Mesenchymal stem cell (in vitro differentiated cells and primary cell): Measurements from ENCODE around the gene TMEM37.

Source experiments
- DNase-seq: peaks from one replicate; pipeline ENCODE4 v3.0.0-alpha.2; 2013
- H2AFZ ChIP-seq: one replicate; pipeline ENCODE4 v1.6.1; 2013; ENCODE audit warnings: low read depth, mild to moderate bottlenecking, control low read depth, inconsistent platforms, low read length, moderate library complexity
- H2AK5ac ChIP-seq: 2 replicates; pipeline ENCODE4 v1.6.1; 2013; ENCODE audit warnings: low read length, moderate library complexity, mild to moderate bottlenecking, inconsistent platforms; ENCODE audit not compliant: severe bottlenecking
- H2BK120ac ChIP-seq: one replicate; pipeline ENCODE4 v1.6.1; 2013; ENCODE audit warnings: low read depth, mild to moderate bottlenecking, inconsistent platforms, low read length, moderate library complexity
- H2BK12ac ChIP-seq, 2 experiments: one replicate each; pipeline ENCODE4 v1.6.1; 2013; ENCODE audit warnings: inconsistent platforms in 2 of 2, low read length in 2 of 2, mild to moderate bottlenecking in 2 of 2, moderate library complexity in 2 of 2, control low read depth in 1 of 2
- H2BK15ac ChIP-seq: one replicate; pipeline ENCODE4 v1.6.1; 2013; ENCODE audit warnings: mild to moderate bottlenecking, low read depth, inconsistent platforms; ENCODE audit not compliant: poor library complexity, severe bottlenecking
- H2BK5ac ChIP-seq: 2 replicates; pipeline ENCODE4 v1.6.1; 2013; ENCODE audit warnings: low read depth, mild to moderate bottlenecking, low read length, control low read depth, inconsistent platforms; ENCODE audit not compliant: poor library complexity, severe bottlenecking
- H3K14ac ChIP-seq, 2 experiments: one replicate each; pipeline ENCODE4 v1.6.1; 2013; ENCODE audit warnings: inconsistent platforms in 2 of 2, low read length in 2 of 2, control low read depth in 1 of 2, mild to moderate bottlenecking in 1 of 2, moderate library complexity in 1 of 2
- H3K18ac ChIP-seq, 2 experiments: one replicate each; pipeline ENCODE4 v1.6.1; 2013; ENCODE audit warnings: inconsistent platforms in 2 of 2, low read length in 2 of 2, control low read depth in 1 of 2, low read depth in 1 of 2, mild to moderate bottlenecking in 1 of 2
- H3K23ac ChIP-seq, 2 experiments: one replicate each; pipeline ENCODE4 v1.6.1; 2013; ENCODE audit warnings: inconsistent platforms in 2 of 2, low read length in 2 of 2, mild to moderate bottlenecking in 2 of 2, moderate library complexity in 2 of 2, control low read depth in 1 of 2
- H3K27ac ChIP-seq: 2 replicates; pipeline ENCODE4 v1.5.1; 2013; ENCODE audit warnings: mild to moderate bottlenecking, moderate library complexity, low read length, control low read depth, inconsistent platforms; ENCODE audit not compliant: poor library complexity, severe bottlenecking
- H3K27me3 ChIP-seq, 2 experiments: 2 replicates each; pipeline versions ENCODE4 v1.6.1 to v1.7.0; 2013; ENCODE audit warnings: low read length in 2 of 2, mild to moderate bottlenecking in 2 of 2, moderate library complexity in 2 of 2, control low read depth in 1 of 2, inconsistent platforms in 1 of 2; ENCODE audit not compliant: control insufficient read depth in 1 of 2, insufficient read depth in 1 of 2
- H3K36me3 ChIP-seq, 2 experiments: 2 replicates each; pipeline versions ENCODE4 v1.6.1 to v1.7.0; 2013; ENCODE audit warnings: low read length in 2 of 2, control low read depth in 1 of 2, inconsistent platforms in 1 of 2, low read depth in 1 of 2, mild to moderate bottlenecking in 1 of 2; ENCODE audit not compliant: insufficient read depth in 2 of 2, control insufficient read depth in 1 of 2
- H3K4ac ChIP-seq, 2 experiments: one replicate each; pipeline ENCODE4 v1.6.1; 2013; ENCODE audit warnings: inconsistent platforms in 2 of 2, low read length in 2 of 2, mild to moderate bottlenecking in 2 of 2, moderate library complexity in 2 of 2, control low read depth in 1 of 2, low read depth in 1 of 2
- H3K4me1 ChIP-seq: 2 replicates; pipeline ENCODE4 v1.6.1; 2013; ENCODE audit warnings: low read depth, low read length, control low read depth; ENCODE audit not compliant: control insufficient read depth, insufficient read depth
- H3K4me2 ChIP-seq: 2 replicates; pipeline ENCODE4 v1.6.1; 2013; ENCODE audit warnings: low read length, mild to moderate bottlenecking, inconsistent platforms; ENCODE audit not compliant: poor library complexity, severe bottlenecking
- H3K4me3 ChIP-seq, 2 experiments: 2 replicates each; pipeline versions ENCODE4 v1.5.1 to v1.7.0; 2013; ENCODE audit warnings: low read length in 2 of 2, mild to moderate bottlenecking in 2 of 2, control low read depth in 1 of 2, low read depth in 1 of 2; ENCODE audit not compliant: insufficient read depth in 1 of 2
- H3K79me1 ChIP-seq: replicated peaks from 2 replicates; pipeline ENCODE4 v1.6.1; 2013; ENCODE audit warnings: mild to moderate bottlenecking, control low read depth, low read length, inconsistent platforms; ENCODE audit not compliant: poor library complexity, severe bottlenecking
- H3K9ac ChIP-seq: 2 replicates; pipeline ENCODE4 v1.7.0; 2013; ENCODE audit warnings: mild to moderate bottlenecking, low read length, moderate library complexity
- H3K9me3 ChIP-seq: 2 replicates; pipeline ENCODE4 v1.7.0; 2013; ENCODE audit warnings: mild to moderate bottlenecking, low read length; ENCODE audit not compliant: control insufficient read depth
- H4K8ac ChIP-seq: one replicate; pipeline ENCODE4 v1.6.1; 2013; ENCODE audit warnings: inconsistent platforms, mild to moderate bottlenecking, low read length, moderate library complexity
- H4K91ac ChIP-seq: one replicate; pipeline ENCODE4 v1.6.1; 2013; ENCODE audit warnings: mild to moderate bottlenecking, low read length, inconsistent platforms
- WGBS: methylation state at CpG from one replicate; pipeline ENCODE4 v1.1.7; 2013; ENCODE audit warnings: mixed read lengths; 5-methylcytosine and 5-hydroxymethylcytosine counted together

TMEM37 gene

GRCh38 chr2:119415630-119416029, 16.0 kb upstream of the TMEM37 start:
- no peak overlapping the region for H3K23ac ChIP-seq
- no peak overlapping the region for H2BK120ac ChIP-seq
- no peaks in the 10 kb centered on the region for H3K4me1 ChIP-seq
- H3K14ac ChIP-seq, result no peak overlapping the region
- no peak overlapping the region for H2BK5ac ChIP-seq
- H3K4ac ChIP-seq, result no peak overlapping the region
- H2AFZ ChIP-seq, result no peak overlapping the region
- H3K36me3 ChIP-seq, result no peaks in the 10 kb centered on the region
- H2AK5ac ChIP-seq, result no peak overlapping the region
- H3K18ac ChIP-seq, result no peak overlapping the region
- no peak overlapping the region for H3K4me2 ChIP-seq
- DNase-seq, result no peak
- peaks cover under 1 to 9% of the 10 kb centered on the region in 2 experiments for H3K27me3 ChIP-seq
- no peak overlapping the region for H3K9ac ChIP-seq
- no peak overlapping the region for H3K4me3 ChIP-seq
- no peak overlapping the region for H2BK15ac ChIP-seq
- no peak overlapping the region for H3K27ac ChIP-seq
- H2BK12ac ChIP-seq, result no peak overlapping the region
- 80% methylated on average over 1 of the region's 1 CpG for WGBS
- no peak overlapping the region for H4K8ac ChIP-seq
- H4K91ac ChIP-seq, result no peak overlapping the region
- peaks cover 4% of the 10 kb centered on the region for H3K9me3 ChIP-seq
- H3K79me1 ChIP-seq, result no peaks in the 10 kb centered on the region

DNA sequence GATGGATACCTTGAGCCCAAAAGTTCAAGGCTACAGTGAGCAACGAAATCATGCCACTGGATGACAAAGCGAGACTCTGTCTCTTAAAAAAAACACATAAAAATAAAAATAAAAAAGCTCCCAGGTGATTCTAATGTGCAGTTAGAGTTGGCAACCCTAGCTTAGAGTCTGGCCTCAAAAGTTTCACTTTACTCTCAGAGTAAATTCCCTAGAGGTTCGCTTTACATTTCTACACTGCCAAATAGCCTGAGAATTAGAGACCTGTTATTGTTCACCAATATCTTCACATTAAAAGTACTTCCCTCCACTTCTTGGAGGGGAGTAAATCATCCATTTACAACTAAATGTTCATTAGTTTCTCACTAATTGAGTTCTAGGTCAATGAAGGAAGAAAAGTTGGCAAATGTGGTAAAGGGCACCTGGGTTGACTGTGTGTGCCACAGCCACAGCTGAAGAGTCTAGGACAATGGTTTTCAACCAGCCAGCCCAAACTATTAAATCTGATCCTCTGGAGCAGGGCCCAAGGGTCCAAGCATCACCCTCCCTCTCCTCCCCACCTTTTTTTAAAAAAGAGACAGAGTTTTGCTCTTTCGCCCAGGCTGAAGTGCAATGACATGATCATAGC, 15.2 kb upstream of the TMEM37 start:
- Histone ChIP-seq H3K4me1 (peaks cover 1% of the 10 kb centered on the region), H2AFZ (no peak overlapping the region), H2BK120ac (no peak overlapping the region), H4K8ac (no peak overlapping the region), H3K4me3 (no peak overlapping the region), H3K27ac (no peak overlapping the region), H3K36me3 (no peaks in the 10 kb centered on the region), H3K79me1 (no peaks in the 10 kb centered on the region), H3K23ac (no peak overlapping the region), H3K18ac (no peak overlapping the region), H2BK12ac (no peak overlapping the region), H2AK5ac (no peak overlapping the region), H4K91ac (no peak overlapping the region), H3K27me3 (peaks cover 8 to 17% of the 10 kb centered on the region in 2 experiments), H3K4me2 (no peak overlapping the region), H2BK5ac (no peak overlapping the region), H3K4ac (no peak overlapping the region), H3K9ac (no peak overlapping the region), H3K14ac (no peak overlapping the region), H3K9me3 (peaks cover 8% of the 10 kb centered on the region), H2BK15ac (no peak overlapping the region)
- 93% methylated on average over 3 of the region's 4 CpGs for WGBS
- DNase-seq, result no peak

DNA sequence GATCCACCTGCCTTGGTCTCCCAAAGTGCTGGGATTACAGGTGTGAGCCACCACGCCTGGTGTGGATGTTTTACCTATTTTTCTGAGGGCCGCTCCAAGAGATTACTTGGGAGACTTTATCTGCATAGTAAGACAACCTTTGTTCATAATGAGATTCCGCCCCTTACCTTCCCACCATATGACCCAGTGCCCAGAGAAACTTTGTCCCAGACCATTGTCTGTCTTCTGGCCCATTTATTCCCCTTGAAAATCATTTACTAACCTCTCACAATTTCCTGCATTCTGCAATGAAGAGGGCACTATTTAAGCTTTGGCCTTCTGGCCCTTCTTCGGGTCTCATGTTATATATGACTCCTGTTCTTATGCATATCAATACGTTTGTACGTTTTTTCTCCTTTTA, 13.7 kb upstream of the TMEM37 start:
- Histone ChIP-seq H3K4me2 (no peak overlapping the region), H3K79me1 (no peaks in the 10 kb centered on the region), H2BK120ac (no peak overlapping the region), H3K27me3 (peaks cover 10 to 23% of the 10 kb centered on the region in 2 experiments), H3K9me3 (peaks cover 16% of the 10 kb centered on the region), H3K9ac (no peak overlapping the region), H2BK15ac (no peak overlapping the region), H2AFZ (no peak overlapping the region), H4K8ac (no peak overlapping the region), H3K36me3 (no peaks in the 10 kb centered on the region), H3K23ac (no peak overlapping the region), H2BK5ac (no peak overlapping the region), H3K14ac (no peak overlapping the region), H3K4me1 (peaks cover 1% of the 10 kb centered on the region), H2AK5ac (no peak overlapping the region), H4K91ac (no peak overlapping the region), H3K4me3 (no peak overlapping the region), H3K4ac (no peak overlapping the region), H2BK12ac (no peak overlapping the region), H3K18ac (no peak overlapping the region), H3K27ac (no peak overlapping the region)
- DNase-seq, result no peak
- 91% methylated on average over 6 of the region's 6 CpGs for WGBS

DNA sequence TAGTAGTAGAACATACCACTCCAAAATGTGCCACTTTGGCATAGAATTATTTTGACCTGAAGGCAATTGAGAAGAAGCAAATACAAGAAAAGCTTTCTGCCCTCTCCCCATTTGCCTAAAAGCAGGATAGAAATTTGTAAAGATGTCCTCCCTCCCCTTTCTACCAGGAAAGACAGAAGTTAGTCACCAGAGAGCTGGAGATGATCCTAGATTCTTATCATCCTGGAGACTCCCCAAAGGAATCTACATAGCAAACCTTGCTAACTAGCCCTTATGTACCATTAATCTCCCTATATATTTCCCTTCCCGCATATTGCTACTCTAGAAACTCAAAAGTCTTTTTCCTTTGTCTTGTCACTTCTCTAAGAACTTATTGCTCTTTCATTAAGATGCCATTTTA, 12.6 kb upstream of the TMEM37 start:
- no peak for DNase-seq
- Histone ChIP-seq H2BK12ac (no peak overlapping the region), H3K4ac (no peak overlapping the region), H3K27ac (no peak overlapping the region), H2AFZ (no peak overlapping the region), H3K18ac (no peak overlapping the region), H3K4me2 (no peak overlapping the region), H3K9me3 (peaks cover 16% of the 10 kb centered on the region), H2BK15ac (no peak overlapping the region), H2BK5ac (no peak overlapping the region), H4K8ac (no peak overlapping the region), H3K4me1 (peaks cover 1% of the 10 kb centered on the region), H3K14ac (no peak overlapping the region), H3K23ac (no peak overlapping the region), H2AK5ac (no peak overlapping the region), H3K36me3 (no peaks in the 10 kb centered on the region), H3K27me3 (peaks cover 12 to 32% of the 10 kb centered on the region in 2 experiments), H4K91ac (no peak overlapping the region), H2BK120ac (no peak overlapping the region), H3K4me3 (no peak overlapping the region), H3K79me1 (no peaks in the 10 kb centered on the region), H3K9ac (no peak overlapping the region)
- 87% methylated on average over 1 of the region's 1 CpG for WGBS
